ENCODE results near the gene RIMBP2.

RIMBP2 gene

DNA sequence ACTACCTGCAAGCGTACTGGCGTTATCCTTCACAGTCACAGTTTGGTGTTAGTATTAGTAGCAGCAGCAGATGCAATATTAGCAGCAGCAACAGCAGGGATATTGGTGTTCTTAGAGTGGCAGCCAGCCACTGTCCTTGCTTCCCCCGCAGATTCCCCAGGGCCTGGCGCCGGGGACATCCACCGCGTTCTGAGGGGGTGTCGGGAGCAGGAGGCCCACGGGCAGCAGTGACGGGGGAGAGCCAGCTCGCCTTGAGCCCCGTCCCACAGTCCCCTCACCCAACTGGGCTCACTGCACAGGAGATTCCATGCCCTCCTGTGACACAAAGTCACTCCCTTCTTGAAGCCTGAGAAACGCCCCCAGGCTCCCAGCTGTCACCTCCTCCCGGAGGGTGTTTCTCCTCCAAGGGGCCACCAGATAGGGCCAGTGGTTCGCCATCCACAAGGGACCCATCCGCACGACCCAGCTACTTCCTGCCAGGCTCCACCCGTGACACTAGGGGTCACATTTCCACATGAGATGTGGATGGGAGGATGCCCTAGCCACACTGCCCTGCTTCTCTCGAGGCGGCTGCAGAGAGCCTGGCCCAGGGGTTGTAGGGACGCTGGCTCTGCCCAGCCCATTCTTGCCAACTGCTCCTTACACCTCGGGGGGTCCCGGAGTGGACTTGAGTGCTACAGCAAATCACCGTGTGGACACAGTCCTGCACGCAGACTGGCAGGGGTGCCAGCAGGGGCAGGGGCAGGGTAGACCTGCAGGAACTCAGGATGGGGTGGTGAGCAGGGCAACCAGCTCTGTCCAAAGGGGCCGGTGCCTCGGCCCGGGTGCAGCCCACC, 255.3 kb downstream of the RIMBP2 start:
- TF ChIP-seq, protein P1, sequence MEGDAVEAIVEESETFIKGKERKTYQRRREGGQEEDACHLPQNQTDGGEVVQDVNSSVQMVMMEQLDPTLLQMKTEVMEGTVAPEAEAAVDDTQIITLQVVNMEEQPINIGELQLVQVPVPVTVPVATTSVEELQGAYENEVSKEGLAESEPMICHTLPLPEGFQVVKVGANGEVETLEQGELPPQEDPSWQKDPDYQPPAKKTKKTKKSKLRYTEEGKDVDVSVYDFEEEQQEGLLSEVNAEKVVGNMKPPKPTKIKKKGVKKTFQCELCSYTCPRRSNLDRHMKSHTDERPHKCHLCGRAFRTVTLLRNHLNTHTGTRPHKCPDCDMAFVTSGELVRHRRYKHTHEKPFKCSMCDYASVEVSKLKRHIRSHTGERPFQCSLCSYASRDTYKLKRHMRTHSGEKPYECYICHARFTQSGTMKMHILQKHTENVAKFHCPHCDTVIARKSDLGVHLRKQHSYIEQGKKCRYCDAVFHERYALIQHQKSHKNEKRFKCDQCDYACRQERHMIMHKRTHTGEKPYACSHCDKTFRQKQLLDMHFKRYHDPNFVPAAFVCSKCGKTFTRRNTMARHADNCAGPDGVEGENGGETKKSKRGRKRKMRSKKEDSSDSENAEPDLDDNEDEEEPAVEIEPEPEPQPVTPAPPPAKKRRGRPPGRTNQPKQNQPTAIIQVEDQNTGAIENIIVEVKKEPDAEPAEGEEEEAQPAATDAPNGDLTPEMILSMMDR (IDR thresholded peaks at IDR 0.05; ENCODE audit: insufficient read depth, low read depth, low read length, missing control alignments) = no peak
- no peak for DNase-seq (ENCODE audit: low read depth)
- H3K4me3 ChIP-seq (ENCODE audit: low read depth, low read length) = no peak overlapping the region

DNA sequence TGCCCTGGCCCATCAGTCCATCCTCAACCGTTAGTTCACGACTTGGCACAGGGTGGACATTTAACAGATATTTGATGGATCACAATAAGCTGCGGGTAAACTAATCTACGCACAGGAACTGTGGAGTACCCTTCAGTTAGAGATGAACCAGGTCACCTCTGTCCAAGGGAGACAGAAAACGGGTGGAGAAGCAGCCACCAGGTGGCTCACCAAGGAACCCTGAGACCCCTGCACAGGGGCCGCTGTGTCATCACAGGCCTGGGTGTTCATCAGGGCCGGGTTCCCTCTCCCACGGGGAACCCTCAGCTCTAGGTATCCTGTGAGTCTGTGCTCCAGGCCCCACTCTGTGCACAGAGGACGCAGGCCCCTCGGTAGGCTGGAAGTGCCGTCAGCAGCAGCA, 256.2 kb downstream of the RIMBP2 start:
- TF ChIP-seq, protein P1 (IDR thresholded peaks at IDR 0.05; ENCODE audit: insufficient read depth, low read depth, low read length, missing control alignments) = no peak
- DNase-seq (ENCODE audit: low read depth) = no peak
- no peak overlapping the region for H3K4me3 ChIP-seq (ENCODE audit: low read depth, low read length)

DNA sequence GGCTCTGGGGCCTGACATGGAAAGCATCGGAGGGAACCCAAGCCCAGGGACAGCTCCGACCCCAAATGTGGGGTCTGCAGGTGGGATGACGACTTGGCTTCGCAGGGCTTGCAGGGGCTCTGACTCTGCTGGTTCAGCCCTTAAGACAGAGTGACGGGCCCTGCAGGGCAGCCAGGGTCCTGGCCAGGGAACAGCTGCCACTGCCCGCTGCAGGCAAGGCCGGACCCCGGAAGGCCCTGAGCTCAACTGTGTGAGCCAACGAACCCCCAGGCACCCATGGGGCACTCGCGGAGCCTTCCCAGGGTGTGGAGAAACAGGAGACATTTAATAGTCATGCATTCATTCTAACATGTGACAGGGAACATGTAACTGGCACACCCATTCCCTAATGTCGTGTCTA, 257.8 kb downstream of the RIMBP2 start:
- TF ChIP-seq, protein P1 (IDR thresholded peaks at IDR 0.05; ENCODE audit: insufficient read depth, low read depth, low read length, missing control alignments) = no peak
- H3K4me3 ChIP-seq (ENCODE audit: low read depth, low read length) = no peak overlapping the region
- no peak for DNase-seq (ENCODE audit: low read depth)

DNA sequence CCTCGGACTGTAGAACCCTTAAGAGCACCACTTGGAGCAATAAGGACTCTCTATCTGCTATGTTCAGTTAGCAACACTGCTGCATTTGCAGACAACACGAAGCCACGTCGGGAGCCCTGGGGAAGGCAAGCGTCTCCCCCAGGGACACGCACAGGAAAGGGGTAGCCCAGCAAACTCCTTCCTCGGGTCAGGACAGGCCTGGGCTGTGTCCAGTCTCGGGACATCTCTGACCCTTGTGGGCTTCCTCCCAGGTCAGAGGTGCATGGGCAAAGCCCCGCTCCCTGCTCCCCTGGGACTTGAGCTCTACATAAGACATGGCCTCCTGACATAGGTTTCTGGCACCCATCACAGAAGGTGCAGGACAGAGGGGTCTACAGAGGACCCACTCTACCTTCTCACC, 258.9 kb downstream of the RIMBP2 start:
- no peak for DNase-seq (ENCODE audit: low read depth)
- no peak overlapping the region for H3K4me3 ChIP-seq (ENCODE audit: low read depth, low read length)
- TF ChIP-seq, protein P1 (IDR thresholded peaks at IDR 0.05; ENCODE audit: insufficient read depth, low read depth, low read length, missing control alignments) = no peak

DNA sequence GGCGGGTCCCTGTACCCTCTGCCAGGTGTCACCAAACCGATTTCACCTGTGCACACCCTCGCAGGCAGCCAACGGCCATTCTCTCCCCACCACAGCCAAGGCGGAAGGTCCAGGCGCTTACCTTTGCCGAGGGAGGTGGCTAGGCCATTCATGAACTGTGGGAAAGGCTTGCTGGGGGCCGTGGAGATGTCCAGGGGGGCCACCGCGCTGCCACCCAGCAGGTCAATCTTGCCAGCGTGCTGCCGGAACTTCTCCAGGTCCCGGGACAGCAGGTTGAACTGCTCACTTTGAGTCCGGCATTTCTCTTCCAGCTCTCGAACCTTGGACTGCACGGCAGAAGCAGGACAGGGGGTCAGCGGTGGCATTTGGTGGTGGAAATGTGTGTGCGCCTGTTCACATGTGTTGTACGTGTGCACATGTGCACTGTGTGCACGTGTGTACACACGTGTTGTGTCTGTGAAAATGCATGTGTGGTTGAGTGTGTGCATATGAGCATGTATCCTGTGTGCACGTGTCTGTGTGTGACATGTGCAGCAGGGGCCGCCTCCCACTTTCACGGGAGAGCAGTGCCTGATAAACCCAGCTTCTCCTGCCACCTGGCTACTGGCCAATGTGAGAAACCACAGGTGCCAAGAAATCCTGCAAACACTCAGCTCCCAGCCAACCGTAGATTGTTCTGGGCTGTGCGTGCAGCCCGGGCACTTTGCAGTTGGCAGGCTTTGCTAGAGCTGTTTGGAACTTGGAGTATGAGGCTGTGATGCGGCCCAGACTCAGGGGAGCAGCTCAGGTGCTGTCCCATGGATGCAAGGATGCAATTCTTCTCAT, 259.5 kb downstream of the RIMBP2 start:
- DNase-seq (ENCODE audit: low read depth) = no peak
- H3K4me3 ChIP-seq (ENCODE audit: low read depth, low read length) = no peak overlapping the region
- TF ChIP-seq, protein P1 (IDR thresholded peaks at IDR 0.05; ENCODE audit: insufficient read depth, low read depth, low read length, missing control alignments) = no peak

DNA sequence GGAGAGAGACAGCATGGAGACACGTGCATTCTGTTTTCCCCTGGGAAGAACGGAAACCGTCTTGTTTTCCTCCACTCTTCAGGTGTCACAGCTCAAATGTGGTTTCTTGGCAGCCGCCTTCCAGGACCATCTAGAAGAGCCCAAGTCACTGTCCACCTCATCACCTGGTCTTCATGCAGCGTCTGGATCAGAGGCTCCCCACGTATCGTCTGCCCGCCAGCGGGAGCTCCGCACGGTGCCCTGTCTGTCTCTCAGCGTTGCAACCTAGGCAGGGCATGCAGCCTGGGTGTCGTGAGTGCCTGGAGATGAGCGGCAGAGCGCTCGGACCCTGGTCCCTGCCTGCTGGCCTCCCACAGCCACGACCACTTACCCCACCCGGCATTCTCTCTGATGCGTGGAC, 260.9 kb downstream of the RIMBP2 start:
- TF ChIP-seq, protein P1 (IDR thresholded peaks at IDR 0.05; ENCODE audit: insufficient read depth, low read depth, low read length, missing control alignments) = no peak
- H3K4me3 ChIP-seq (ENCODE audit: low read depth, low read length) = no peak overlapping the region
- DNase-seq (ENCODE audit: low read depth) = no peak

All from GM12865 (cell line).